LHCN-M2 (cell line): ENCODE measurements around the gene ATAD2B. TPM values are rescaled to one million over a fixed set of nuclear protein-coding genes. Genes with fewer than 3 reads are reported as not detected.
A peak's percentile ranks its signal among the peaks of the same experiment; 100 is the strongest.
"Not testable (repeated sequence)": the region's sequence is repeated elsewhere in the genome, so short reads cannot be mapped to it uniquely, and the experiment has no call there.

Experiments
- DNase-seq: peaks from one replicate; pipeline ENCODE4 v3.0.0-alpha.2; 2012; ENCODE audit warnings: low read depth
- total RNA-seq: library from RNA; depleted of rRNA; stranded (reverse); fragments of >200 nt; gene quantifications from 2 replicates; pipeline ENCODE4 v1.2.3, GENCODE V29; 2014

ATAD2B gene
- total RNA-seq, 1 experiment from 2014 or later, result 6.4 TPM

GRCh38 chr2:23746141-23746863, 180.6 kb downstream of the ATAD2B start:
- no peak for DNase-seq

- peak; percentile 97 for DNase-seq
Measured at GRCh38 chr2:23745726-23746105, 181.2 kb downstream of the ATAD2B start.

GRCh38 chr2:23745068-23745725, 181.7 kb downstream of the ATAD2B start:
- DNase-seq, result peak; percentile 26

GRCh38 chr2:23736783-23737182, 190.1 kb downstream of the ATAD2B start:
- DNase-seq, result not testable (repeated sequence)

GRCh38 chr2:23734416-23734815, 192.5 kb downstream of the ATAD2B start:
- no peak for DNase-seq

GRCh38 chr2:23723029-23723428, 203.9 kb downstream of the ATAD2B start:
- DNase-seq, result not testable (repeated sequence)

GRCh38 chr2:23722255-23722654, 204.7 kb downstream of the ATAD2B start:
- no peak for DNase-seq

GRCh38 chr2:23721454-23721826, 205.5 kb downstream of the ATAD2B start:
- peak; percentile 13 for DNase-seq

GRCh38 chr2:23720705-23721453, 206.0 kb downstream of the ATAD2B start:
- no peak for DNase-seq

GRCh38 chr2:23719716-23720115, 207.2 kb downstream of the ATAD2B start:
- no peak for DNase-seq

GRCh38 chr2:23718931-23719700, 207.8 kb downstream of the ATAD2B start:
- DNase-seq, result no peak

- no peak for DNase-seq
Measured at GRCh38 chr2:23713351-23713750, 213.6 kb downstream of the ATAD2B start.

GRCh38 chr2:23712756-23713151, 214.2 kb downstream of the ATAD2B start:
- DNase-seq, result no peak

- peak; percentile 82 for DNase-seq
Measured at GRCh38 chr2:23711979-23712755, 214.8 kb downstream of the ATAD2B start.

- DNase-seq, result no peak
Measured at GRCh38 chr2:23709311-23709710, 217.6 kb downstream of the ATAD2B start.

- no peak for DNase-seq
Measured at GRCh38 chr2:23708771-23709170, 218.2 kb downstream of the ATAD2B start.

- DNase-seq, result no peak
Measured at GRCh38 chr2:23707096-23707495, 219.8 kb downstream of the ATAD2B start.

- DNase-seq, result no peak
Measured at GRCh38 chr2:23706613-23707078, 220.3 kb downstream of the ATAD2B start.

- no peak for DNase-seq
Measured at GRCh38 chr2:23705771-23706612, 220.9 kb downstream of the ATAD2B start.
